ENCODE measurements around the gene CRPPA.

DNA sequence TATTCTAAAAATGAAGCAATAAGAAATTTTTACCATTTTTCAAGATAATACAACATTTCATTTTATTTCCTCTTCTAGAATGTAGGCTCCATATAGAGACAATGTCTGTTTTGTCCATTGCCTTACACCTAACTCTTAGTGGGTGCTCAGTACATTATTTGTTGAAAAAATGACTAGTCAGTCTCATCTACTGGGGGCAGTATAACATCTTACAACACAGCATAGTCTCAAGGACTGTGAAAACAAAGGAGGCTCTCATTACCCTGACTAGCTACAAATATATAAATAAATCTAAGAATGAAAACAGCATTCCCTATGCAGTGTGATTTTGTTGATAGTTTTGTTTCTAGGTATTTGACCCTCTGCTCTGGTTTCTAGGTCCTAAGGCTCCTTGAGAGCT is 11.6 kb downstream of the CRPPA start:
- TF ChIP-seq, protein P1, sequence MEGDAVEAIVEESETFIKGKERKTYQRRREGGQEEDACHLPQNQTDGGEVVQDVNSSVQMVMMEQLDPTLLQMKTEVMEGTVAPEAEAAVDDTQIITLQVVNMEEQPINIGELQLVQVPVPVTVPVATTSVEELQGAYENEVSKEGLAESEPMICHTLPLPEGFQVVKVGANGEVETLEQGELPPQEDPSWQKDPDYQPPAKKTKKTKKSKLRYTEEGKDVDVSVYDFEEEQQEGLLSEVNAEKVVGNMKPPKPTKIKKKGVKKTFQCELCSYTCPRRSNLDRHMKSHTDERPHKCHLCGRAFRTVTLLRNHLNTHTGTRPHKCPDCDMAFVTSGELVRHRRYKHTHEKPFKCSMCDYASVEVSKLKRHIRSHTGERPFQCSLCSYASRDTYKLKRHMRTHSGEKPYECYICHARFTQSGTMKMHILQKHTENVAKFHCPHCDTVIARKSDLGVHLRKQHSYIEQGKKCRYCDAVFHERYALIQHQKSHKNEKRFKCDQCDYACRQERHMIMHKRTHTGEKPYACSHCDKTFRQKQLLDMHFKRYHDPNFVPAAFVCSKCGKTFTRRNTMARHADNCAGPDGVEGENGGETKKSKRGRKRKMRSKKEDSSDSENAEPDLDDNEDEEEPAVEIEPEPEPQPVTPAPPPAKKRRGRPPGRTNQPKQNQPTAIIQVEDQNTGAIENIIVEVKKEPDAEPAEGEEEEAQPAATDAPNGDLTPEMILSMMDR (IDR thresholded peaks at IDR 0.05; ENCODE audit: poor library complexity): peak; percentile 7
- no peak for TF ChIP-seq EZH2phosphoT487 (IDR thresholded peaks at IDR 0.05; ENCODE audit: low read depth, severe bottlenecking, unreplicated experiment)
